Measurements from ENCODE around the gene PCDHB1. TPM values are rescaled to one million over a fixed set of nuclear protein-coding genes. Genes with fewer than 3 reads are reported as not detected.
"Not testable (repeated sequence)": the region's sequence is repeated elsewhere in the genome, so short reads cannot be mapped to it uniquely, and the experiment has no call there.

Gene PCDHB1
- total RNA-seq, 1 experiment from 2014 or later, result 0.13 TPM

DNA sequence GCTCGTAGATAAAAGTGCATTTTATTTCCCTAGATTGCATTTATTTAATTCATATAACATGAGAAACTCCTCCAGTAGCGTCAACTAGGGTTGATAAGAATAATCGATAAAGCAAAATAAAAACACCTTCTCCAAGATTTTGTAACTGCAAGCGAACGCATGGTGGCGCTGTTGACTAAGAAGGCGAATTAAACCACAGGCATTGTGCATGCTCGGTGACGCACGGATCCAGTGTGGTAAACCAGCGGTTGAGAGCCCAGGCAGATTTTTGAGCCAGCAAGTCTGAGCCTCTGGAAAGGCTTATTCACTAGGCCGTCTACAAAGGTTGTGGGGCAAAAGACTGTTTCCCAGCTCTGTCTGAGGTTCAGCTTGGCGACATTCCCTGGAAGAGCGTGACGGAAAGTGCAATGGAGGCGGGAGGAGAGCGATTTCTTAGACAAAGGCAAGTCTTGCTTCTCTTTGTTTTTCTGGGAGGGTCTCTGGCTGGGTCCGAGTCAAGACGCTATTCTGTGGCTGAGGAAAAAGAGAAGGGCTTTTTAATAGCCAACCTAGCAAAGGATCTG is 49.1 kb downstream of the PCDHB1 start, which contains the start of gene PCDHB3:
TSS of gene PCDHB3 (plus strand) at position 231 of the 563 bp plus-strand sequence. CDS start at position 408, 177 bp downstream.
- ChIA-PET CTCF (interaction anchor here (0.7 to 1.3 kb wide), 8 partner anchors 14 to 464 kb away, joined by 3 to 7 read pairs (median 3); partner anchors contain the start of genes PCDHA12, PCDHB11 and PCDHB16), POLR2A (no interaction called here)
- Mint-ChIP-seq H3K4me3 (peak within 1 kb of the TSS; percentile 80), H3K36me3 (peaks cover 35% of the 10 kb centered on the region), H3K27me3 (ENCODE audit: low read depth) (no peaks in the 10 kb centered on the region), H3K4me1 (peaks cover 14% of the 10 kb centered on the region), H3K27ac (peak within 1 kb of the TSS; percentile 98), H3K9me3 (peaks cover 3% of the 10 kb centered on the region; the same call in 1 of the 2 replicates)
- DNase-seq (ENCODE audit: low spot score) (peak; percentile 88), ATAC-seq (peak; percentile 90)
- TF ChIP-seq, protein P1, sequence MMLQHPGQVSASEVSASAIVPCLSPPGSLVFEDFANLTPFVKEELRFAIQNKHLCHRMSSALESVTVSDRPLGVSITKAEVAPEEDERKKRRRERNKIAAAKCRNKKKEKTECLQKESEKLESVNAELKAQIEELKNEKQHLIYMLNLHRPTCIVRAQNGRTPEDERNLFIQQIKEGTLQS (CRISPR knock-in tag; conservative IDR thresholded peaks at IDR 0.05), result no peak
- TF ChIP-seq, protein P2, sequence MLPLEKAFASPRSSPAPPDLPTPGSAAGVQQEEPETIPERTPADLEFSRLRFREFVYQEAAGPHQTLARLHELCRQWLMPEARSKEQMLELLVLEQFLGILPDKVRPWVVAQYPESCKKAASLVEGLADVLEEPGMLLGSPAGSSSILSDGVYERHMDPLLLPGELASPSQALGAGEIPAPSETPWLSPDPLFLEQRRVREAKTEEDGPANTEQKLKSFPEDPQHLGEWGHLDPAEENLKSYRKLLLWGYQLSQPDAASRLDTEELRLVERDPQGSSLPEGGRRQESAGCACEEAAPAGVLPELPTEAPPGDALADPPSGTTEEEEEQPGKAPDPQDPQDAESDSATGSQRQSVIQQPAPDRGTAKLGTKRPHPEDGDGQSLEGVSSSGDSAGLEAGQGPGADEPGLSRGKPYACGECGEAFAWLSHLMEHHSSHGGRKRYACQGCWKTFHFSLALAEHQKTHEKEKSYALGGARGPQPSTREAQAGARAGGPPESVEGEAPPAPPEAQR (CRISPR knock-in tag; IDR thresholded peaks at IDR 0.05), result no peak
- TF ChIP-seq, protein P3, sequence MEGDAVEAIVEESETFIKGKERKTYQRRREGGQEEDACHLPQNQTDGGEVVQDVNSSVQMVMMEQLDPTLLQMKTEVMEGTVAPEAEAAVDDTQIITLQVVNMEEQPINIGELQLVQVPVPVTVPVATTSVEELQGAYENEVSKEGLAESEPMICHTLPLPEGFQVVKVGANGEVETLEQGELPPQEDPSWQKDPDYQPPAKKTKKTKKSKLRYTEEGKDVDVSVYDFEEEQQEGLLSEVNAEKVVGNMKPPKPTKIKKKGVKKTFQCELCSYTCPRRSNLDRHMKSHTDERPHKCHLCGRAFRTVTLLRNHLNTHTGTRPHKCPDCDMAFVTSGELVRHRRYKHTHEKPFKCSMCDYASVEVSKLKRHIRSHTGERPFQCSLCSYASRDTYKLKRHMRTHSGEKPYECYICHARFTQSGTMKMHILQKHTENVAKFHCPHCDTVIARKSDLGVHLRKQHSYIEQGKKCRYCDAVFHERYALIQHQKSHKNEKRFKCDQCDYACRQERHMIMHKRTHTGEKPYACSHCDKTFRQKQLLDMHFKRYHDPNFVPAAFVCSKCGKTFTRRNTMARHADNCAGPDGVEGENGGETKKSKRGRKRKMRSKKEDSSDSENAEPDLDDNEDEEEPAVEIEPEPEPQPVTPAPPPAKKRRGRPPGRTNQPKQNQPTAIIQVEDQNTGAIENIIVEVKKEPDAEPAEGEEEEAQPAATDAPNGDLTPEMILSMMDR (IDR thresholded peaks at IDR 0.05), result peak; percentile 71

DNA sequence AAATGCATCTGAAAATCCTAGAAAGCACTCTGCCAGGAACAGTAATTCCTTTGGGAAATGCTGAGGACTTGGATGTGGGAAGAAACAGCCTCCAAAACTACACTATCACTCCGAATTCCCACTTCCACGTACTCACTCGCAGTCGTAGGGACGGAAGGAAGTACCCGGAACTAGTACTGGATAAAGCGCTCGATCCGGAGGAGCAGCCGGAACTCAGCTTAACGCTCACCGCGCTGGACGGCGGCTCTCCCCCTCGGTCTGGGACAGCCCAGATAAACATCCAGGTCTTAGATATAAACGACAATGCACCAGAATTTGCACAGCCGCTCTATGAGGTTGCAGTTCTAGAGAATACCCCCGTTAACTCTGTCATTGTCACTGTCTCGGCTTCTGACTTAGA is 49.9 kb downstream of the PCDHB1 start:
- DNase-seq (ENCODE audit: low spot score), result no peak
- Mint-ChIP-seq H3K4me1 (peaks cover 8% of the 10 kb centered on the region), H3K9me3 (no peaks in the 10 kb centered on the region), H3K4me3 (peak overlapping the region; percentile 80), H3K27me3 (ENCODE audit: low read depth) (no peaks in the 10 kb centered on the region), H3K27ac (0 out of 2 replicates have a peak overlapping the region, but pooled peaks have one; percentile 44), H3K36me3 (peaks cover 28% of the 10 kb centered on the region)
- no peak; the same call in 1 of the 2 replicates for ATAC-seq
- ChIA-PET POLR2A (no interaction called here), CTCF (interaction anchor here (0.7 to 1.3 kb wide), 8 partner anchors 15 to 463 kb away, joined by 3 to 7 read pairs (median 3); partner anchors contain the start of genes PCDHA12, PCDHB11 and PCDHB16)
- TF ChIP-seq, protein P4, sequence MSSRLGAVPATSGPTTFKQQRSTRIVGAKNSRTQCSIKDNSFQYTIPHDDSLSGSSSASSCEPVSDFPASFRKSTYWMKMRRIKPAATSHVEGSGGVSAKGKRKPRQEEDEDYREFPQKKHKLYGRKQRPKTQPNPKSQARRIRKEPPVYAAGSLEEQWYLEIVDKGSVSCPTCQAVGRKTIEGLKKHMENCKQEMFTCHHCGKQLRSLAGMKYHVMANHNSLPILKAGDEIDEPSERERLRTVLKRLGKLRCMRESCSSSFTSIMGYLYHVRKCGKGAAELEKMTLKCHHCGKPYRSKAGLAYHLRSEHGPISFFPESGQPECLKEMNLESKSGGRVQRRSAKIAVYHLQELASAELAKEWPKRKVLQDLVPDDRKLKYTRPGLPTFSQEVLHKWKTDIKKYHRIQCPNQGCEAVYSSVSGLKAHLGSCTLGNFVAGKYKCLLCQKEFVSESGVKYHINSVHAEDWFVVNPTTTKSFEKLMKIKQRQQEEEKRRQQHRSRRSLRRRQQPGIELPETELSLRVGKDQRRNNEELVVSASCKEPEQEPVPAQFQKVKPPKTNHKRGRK (CRISPR knock-in tag; IDR thresholded peaks at IDR 0.05; ENCODE audit: borderline replicate concordance), result no peak
- TF ChIP-seq GRHL2 (CRISPR knock-in tag; IDR thresholded peaks at IDR 0.05; ENCODE audit: insufficient replicate concordance, severe bottlenecking), result no peak
- TF ChIP-seq, protein P5, sequence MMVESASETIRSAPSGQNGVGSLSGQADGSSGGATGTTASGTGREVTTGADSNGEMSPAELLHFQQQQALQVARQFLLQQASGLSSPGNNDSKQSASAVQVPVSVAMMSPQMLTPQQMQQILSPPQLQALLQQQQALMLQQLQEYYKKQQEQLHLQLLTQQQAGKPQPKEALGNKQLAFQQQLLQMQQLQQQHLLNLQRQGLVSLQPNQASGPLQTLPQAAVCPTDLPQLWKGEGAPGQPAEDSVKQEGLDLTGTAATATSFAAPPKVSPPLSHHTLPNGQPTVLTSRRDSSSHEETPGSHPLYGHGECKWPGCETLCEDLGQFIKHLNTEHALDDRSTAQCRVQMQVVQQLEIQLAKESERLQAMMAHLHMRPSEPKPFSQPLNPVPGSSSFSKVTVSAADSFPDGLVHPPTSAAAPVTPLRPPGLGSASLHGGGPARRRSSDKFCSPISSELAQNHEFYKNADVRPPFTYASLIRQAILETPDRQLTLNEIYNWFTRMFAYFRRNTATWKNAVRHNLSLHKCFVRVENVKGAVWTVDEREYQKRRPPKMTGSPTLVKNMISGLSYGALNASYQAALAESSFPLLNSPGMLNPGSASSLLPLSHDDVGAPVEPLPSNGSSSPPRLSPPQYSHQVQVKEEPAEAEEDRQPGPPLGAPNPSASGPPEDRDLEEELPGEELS (CRISPR knock-in tag; IDR thresholded peaks at IDR 0.05), result no peak
- TF ChIP-seq, protein P6, sequence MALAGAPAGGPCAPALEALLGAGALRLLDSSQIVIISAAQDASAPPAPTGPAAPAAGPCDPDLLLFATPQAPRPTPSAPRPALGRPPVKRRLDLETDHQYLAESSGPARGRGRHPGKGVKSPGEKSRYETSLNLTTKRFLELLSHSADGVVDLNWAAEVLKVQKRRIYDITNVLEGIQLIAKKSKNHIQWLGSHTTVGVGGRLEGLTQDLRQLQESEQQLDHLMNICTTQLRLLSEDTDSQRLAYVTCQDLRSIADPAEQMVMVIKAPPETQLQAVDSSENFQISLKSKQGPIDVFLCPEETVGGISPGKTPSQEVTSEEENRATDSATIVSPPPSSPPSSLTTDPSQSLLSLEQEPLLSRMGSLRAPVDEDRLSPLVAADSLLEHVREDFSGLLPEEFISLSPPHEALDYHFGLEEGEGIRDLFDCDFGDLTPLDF (CRISPR knock-in tag; IDR thresholded peaks at IDR 0.05), result no peak
- TF ChIP-seq RORB (CRISPR knock-in tag; IDR thresholded peaks at IDR 0.05), result no peak

DNA sequence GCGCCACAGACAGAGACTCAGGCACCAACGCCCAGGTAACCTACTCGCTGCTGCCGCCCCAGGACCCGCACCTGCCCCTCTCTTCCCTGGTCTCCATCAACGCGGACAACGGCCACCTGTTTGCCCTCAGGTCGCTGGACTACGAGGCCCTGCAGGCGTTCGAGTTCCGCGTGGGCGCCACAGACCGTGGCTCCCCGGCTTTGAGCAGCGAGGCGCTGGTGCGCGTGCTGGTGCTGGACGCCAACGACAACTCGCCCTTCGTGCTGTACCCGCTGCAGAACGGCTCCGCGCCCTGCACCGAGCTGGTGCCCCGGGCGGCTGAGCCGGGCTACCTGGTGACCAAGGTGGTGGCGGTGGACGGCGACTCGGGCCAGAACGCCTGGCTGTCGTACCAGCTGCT is 50.9 kb downstream of the PCDHB1 start:
- DNase-seq (ENCODE audit: low spot score); H3K27me3 Mint-ChIP-seq (ENCODE audit: low read depth); H3K27ac Mint-ChIP-seq; H3K9me3 Mint-ChIP-seq; POLR2A ChIA-PET; ATAC-seq; CTCF ChIA-PET; H3K4me1 Mint-ChIP-seq; H3K4me3 Mint-ChIP-seq: not testable (repeated sequence)
- H3K36me3 Mint-ChIP-seq, result peaks cover 23% of the 10 kb centered on the region

DNA sequence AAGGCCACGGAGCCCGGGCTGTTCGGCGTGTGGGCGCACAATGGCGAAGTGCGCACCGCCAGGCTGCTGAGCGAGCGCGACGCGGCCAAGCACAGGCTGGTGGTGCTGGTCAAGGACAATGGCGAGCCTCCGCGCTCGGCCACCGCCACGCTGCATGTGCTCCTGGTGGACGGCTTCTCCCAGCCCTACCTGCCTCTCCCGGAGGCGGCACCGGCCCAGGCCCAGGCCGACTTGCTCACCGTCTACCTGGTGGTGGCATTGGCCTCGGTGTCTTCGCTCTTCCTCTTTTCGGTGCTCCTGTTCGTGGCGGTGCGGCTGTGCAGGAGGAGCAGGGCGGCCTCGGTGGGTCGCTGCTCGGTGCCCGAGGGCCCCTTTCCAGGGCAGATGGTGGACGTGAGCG is 51.3 kb downstream of the PCDHB1 start:
- CTCF ChIA-PET; H3K4me1 Mint-ChIP-seq; H3K4me3 Mint-ChIP-seq; ATAC-seq; POLR2A ChIA-PET; H3K9me3 Mint-ChIP-seq; H3K27me3 Mint-ChIP-seq (ENCODE audit: low read depth); DNase-seq (ENCODE audit: low spot score); H3K27ac Mint-ChIP-seq: not testable (repeated sequence)
- peaks cover 23% of the 10 kb centered on the region for H3K36me3 Mint-ChIP-seq
